Mammary epithelial cell (primary cell): ENCODE measurements around the gene MAP7D3.

Experiments used
- EZH2 ChIP-seq: IDR thresholded peaks from 2 replicates; pipeline ENCODE4 v1.6.1; 2012; ENCODE audit warnings: low read length, inconsistent platforms, borderline replicate concordance
- TF ChIP-seq, protein P1 (sequence below), 2 donors: IDR thresholded peaks in 1 of 2; conservative IDR thresholded peaks in 1 of 2; 2 replicates each; pipeline ENCODE4 v1.5.1; 2011 to 2012; ENCODE audit warnings: inconsistent platforms in 2 of 2, low read length in 2 of 2, mild to moderate bottlenecking in 2 of 2, control low read depth in 1 of 2, low read depth in 1 of 2; ENCODE audit not compliant: insufficient read depth in 1 of 2; ENCODE audit errors: extremely low read depth in 1 of 2

DNA sequence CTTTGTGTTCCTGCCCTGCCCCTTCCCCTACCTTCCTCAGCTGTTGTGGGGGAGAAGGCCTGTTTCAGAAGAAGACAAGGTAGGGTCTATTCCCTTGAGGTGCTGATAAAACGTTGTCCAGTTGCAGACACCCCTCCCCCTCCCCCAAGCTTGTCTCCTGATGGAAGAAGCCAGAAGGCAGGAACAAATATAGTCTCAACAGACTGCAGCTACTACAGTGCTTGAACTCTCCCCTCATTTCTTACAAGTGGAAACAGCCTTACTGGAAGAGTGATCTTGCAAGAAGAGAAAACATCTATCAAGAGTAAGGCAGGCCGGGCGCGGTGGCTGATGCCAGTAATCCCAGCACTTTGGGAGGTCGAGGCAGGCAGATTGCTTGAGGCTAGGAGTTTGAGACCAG, 11.0 kb upstream of the MAP7D3 start:
- TF ChIP-seq, protein P1, sequence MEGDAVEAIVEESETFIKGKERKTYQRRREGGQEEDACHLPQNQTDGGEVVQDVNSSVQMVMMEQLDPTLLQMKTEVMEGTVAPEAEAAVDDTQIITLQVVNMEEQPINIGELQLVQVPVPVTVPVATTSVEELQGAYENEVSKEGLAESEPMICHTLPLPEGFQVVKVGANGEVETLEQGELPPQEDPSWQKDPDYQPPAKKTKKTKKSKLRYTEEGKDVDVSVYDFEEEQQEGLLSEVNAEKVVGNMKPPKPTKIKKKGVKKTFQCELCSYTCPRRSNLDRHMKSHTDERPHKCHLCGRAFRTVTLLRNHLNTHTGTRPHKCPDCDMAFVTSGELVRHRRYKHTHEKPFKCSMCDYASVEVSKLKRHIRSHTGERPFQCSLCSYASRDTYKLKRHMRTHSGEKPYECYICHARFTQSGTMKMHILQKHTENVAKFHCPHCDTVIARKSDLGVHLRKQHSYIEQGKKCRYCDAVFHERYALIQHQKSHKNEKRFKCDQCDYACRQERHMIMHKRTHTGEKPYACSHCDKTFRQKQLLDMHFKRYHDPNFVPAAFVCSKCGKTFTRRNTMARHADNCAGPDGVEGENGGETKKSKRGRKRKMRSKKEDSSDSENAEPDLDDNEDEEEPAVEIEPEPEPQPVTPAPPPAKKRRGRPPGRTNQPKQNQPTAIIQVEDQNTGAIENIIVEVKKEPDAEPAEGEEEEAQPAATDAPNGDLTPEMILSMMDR (conservative IDR thresholded peaks at IDR 0.05 in 1 of 2, IDR thresholded peaks at IDR 0.05 in 1 of 2; ENCODE audit: extremely low read depth in 1 of 2, insufficient read depth in 1 of 2, low read depth in 1 of 2, low read length in 2 of 2): no peak
- no peak for TF ChIP-seq EZH2
